NCI-H1417 treated with DMSO at 0.1 percent for 48 hours (cell line): ENCODE data around the gene STK39.

Source experiments
- DNase-seq: peaks from one replicate; lab custom pipeline; 2025; lab: John Stamatoyannopoulos, UW

Gene STK39

DNA sequence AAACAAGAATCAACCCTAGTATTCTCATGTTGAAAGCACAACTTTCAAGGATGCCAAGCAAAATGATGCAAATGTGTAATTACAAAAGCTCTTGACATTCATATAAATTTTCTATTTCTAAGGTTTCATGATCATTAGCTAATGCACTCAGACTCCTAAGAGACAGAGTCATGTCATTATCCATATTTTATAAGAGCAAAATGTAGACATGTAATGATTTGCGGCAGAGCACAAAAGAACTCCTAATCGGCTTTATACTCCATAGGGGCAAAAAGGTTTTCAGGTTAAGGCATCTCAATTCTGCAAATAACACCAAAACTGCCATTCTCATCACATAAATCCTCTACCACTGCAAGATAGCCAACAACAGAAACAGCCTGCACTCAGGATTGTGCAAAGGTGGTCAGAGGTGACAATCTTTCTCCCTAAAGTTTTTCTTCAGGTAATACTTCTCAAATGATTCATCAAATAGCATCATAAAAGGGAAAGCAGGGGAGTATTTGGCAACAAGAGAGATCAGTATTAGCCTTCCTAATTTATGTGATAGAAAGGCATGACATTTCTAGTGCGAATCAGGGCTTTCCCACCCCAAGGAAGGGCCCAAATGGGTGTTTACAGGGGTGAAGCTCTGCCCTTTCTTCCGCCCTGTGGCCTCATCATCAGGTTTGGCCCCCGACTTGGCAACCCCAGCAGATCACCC lies 64.7 kb downstream of the STK39 start:
- DNase-seq = no peak

DNA sequence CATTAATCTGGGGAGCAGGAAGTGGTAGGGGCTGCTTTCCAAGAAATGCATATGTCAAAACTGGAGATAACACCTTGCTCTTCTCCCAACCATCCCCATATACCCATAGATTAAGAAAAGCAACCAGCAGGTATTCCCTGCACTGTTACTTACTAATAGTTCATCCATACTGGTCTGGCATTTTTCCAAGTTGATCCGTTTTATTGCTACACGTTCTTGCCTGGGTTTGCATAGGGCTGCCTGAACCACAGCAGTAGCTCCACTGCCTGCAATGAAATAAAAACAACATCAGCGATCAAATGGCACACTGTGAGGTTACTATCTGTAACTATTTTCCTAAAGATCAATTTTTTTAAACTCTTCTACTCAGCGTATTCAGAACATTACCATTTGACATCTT lies 65.6 kb downstream of the STK39 start:
- no peak for DNase-seq

DNA sequence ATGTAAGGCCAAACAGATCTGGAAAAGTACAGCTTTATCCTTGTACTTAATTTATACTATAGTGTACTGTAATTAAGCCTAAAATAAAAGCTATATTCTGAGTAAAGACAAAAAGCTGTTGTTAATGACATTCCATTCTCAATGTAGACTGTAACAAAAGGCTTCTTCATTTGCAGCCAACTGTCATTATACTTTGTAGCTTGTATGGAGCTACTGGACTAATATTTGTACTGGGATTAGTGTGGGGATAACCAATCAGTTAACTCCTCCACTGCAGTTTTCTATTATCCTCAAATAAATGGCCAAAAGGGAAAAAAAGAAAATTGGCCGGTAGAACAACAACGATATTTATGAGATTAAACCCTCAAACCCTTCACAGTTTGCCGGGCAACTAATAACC lies 66.5 kb downstream of the STK39 start:
- DNase-seq = no peak

DNA sequence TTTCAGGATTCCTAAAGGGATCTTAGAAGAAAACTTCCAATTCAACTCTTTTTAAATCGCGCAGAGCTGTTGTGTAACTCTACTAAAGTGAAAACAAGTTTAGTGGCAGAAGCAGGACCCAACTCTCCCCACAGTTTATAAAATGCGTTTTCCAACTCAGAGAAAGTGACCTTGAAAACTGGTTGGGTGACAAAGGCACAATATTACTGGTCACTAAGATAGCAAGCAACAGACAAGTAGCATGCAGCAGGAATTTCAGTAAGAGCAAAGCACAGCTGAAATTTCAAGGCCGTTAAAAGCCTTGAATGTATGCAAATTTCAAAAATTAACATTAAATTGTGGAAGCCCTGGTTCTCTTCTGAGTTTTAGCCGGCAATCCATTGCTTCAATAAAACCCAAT lies 66.9 kb downstream of the STK39 start:
- DNase-seq = no peak

DNA sequence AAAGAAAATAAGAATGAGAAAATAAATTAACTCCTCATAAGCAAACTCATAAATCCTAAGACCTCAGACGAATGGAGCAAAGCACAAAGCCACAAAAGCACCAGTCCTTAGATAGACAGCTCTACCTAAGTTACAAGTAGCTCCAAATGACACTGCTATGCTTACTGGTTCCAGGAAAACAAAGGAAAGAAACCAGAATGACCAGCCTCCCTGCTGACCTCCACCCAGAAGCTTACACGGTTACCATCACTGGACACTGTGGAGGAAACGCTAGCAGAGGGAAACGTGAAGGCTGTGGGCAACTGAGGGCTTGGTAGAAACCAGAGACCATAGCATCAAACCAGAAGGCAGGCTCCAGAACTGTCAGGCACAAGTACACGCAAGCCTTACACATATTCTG lies 67.8 kb downstream of the STK39 start:
- DNase-seq = no peak

DNA sequence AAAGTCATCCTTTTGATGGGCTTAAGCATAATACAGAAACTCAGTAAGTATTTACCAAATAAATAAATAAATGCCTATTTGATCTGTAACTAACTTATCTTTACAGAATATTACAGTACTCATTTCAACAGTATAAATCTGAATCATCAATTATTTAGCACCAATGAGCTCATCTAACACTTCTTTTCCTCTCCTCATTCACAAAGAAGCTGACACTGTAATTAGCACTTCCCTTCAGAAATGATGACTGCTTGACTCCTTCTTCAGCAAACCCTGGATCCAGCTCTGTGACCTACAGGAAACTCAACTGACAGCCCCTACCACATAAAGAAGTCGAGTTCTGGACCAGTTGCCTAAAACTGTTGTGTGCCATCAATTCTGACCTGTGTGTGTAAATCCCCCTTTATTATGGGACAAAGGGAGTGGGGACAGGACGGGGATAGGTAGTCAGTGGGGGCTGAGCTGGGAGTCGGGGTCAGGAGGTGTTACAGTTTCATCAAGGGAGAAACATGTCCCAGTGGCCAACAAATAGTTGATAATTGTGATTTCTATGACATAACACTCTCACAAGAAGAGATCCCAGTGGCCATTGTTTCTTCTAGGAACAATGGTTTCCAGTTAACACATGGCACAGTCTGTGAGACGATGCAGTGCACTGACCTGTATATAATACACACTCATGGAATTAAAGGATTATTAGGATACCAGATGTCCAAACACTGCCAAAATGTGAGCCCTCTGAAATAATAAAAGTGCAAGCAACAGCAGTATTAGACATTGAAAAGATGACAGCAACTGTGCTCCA lies 68.7 kb downstream of the STK39 start:
- DNase-seq = no peak

DNA sequence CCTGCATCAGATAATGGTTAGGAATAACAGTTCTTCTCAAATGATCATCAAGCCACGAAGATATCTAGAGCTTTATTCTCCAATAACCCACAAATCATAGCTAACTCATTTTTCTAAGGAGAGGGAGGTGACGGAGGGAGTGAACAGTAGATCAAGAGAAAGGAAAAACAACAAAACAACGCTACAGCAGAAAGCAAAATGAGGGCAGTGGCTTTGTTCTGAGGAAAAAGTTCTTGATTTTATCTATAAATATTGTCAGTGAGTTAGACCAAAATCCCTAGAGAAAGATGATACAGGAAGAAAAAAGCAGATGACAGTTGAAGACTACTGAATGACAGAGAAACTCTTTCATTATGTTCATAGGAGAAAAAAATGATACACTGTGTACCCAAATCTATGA lies 71.0 kb downstream of the STK39 start:
- no peak for DNase-seq

DNA sequence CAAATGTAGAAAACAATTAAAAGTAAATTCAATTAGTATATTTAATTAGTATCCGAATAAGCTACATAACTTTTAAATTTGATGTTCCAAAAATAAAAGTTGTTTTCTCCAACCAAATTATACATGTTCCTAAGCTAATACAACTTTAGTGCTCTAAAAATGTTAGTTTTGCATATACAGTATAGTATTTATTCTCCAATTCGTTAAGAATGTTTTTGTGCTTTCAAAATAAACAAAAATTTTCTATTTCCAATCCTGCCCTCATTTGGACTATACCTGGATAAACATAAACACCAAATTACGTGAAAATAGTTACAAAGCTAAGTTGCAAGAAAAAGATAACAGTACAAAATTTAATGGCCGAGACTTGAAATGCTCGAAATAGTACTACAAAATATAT lies 71.9 kb downstream of the STK39 start:
- no peak for DNase-seq

DNA sequence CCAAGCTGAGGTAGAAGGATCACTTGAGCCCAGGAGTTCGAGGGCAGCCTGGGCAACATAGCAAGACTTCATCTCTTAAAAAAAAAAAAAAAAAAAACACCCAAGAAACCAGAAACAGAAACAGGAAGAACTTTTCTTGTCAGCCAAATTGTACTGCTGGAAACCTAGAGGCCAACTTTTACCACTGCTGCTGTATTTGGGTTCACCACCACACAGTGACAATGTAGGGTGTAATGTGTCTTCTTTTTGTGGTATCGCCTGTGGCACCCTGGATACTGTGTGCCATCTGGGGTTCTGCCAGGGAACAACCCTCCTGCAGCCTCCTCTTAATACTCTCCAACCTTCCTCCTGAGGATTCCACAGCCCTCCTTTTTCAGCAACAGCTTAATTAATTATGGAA lies 72.6 kb downstream of the STK39 start:
- no peak for DNase-seq

DNA sequence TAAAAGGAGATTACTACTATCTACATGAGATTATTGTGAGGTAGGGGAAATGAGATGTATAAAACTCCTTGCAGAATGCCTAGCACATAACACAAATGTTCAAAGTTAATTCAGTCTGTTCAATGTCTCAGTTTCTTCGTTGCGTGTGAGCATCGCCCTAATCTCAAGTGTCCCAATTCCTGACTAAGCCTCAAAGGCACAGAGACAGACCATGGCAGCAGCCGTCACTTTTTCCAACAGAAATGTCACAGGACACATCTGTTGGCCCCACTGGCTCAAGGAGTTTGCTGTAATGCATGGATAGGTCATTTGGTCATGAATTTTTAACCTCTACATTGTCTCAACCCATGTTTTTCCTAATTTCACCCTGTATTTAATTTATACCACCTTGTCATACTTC lies 75.3 kb downstream of the STK39 start:
- no peak for DNase-seq

DNA sequence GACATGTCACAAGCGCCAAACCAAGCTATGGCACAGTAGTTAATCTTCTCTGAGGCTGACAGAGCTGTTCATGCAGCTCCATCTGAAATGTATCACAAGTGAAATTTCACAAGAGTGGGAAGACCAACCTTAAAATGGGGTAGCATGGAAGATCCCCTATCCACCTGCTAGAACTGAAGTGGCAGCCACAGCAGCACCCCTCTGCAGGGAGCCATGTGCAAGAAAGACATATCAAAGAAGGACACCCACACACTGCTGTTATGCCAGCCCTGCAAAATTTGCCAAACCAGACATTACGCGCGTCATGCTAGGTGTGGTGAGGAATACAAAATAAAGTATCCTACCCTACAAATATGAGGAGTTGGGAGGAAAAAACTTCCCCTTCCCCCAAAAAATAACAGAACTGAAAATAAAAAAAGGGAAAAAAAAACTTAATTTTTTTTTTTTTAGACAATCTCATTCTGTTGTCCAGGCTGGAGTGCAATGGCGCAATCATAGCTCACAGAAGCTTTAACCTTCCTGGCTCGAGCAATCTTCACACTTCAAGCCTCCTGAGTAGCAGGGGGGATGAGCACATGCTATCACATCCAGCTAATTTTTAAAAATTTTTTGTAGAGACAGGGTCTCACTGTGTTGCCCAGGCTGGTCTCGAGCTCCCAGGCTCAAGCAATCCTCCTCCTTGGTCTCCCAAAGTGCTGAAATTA lies 76.2 kb downstream of the STK39 start:
- DNase-seq = no peak

DNA sequence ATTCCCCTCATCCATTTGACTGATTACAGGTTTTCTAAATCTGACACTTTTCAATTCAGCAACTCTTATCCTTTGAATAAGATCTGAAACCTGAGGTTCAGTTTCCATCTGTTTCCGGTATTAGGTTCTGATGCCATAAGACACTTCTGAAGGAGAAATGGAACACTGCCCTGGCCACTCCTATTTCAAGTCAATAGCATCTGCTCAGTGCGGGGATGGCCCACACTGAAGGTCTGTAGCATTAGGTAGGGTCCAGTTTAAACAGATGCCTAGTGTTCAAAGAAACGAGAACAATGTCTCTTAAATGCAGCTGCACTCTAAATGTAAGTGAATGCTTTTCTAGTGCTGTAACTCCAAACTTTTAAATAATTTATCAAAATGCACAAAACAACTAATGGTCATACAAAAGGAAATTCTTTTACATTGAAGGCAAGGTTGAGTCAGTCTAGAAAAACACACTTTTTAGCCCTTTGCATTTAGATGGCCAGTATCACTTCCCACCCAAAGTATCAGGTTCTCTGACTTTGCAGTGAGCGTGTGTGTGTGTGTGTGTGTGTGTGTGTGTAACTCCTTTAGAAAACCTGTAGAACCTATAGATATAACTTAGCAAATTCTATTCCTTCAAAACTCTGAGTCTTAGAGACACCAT lies 78.2 kb downstream of the STK39 start:
- no peak for DNase-seq

DNA sequence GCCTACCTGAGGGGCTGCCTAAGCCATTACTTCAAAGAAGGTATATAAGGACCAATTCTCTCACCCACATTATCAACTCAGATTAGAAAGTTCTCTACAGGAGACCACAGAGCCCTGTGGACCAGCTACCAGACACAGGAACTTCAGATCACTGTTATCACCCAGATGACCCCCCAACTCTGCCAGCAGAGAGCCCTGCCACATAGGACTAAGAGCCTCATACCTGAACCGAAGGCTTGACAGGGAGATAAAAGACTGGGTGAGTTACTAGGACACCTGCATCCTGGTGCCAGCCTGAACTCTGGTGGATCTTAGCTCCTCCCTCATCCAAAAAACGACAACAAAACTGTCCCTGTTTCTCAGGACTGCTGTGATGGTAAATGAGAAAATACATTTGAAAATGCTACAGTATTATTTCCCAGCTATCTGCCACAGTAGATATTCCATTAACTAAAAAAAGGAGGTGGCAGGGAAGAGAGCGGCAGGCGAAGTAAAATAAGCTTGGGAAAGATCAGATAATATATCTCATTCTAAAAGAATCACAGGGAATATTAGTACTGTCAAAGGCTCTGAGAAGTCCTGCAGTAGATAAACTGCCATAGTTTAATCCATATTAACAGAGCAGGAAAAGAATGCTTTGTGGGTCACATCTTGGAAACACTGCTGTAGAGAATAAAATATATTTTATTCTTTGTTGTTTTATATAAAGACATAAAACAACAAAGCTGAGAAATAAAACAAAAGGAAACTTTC lies 79.7 kb downstream of the STK39 start:
- no peak for DNase-seq

DNA sequence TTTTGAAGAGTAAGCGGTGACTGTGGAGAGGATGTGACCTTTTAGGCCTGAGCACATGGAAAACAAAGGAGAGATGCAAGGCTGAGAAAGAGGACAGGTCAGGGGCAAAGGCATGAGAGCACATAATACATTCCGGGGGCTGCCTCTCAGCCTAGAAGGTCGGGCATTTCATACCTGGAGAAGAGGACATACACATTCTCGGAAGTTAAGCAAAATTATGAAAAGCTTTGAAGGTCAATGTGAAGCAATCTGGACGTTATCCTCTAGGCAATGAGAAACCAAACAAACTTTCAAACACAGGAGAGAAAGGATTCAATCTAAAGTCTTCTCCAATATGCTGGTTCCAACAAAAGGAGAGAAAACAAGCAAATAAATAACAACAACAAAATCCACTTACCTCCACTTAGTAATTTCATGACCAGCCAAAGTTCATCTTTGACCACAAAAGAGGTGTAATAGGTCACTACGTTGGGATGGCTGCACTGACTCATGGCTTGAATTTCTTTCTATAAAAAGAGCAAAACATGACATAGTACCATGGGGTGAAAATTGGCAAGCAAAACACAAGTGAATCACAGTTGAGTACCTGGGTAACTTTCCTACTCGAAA lies 80.4 kb downstream of the STK39 start:
- DNase-seq = no peak

DNA sequence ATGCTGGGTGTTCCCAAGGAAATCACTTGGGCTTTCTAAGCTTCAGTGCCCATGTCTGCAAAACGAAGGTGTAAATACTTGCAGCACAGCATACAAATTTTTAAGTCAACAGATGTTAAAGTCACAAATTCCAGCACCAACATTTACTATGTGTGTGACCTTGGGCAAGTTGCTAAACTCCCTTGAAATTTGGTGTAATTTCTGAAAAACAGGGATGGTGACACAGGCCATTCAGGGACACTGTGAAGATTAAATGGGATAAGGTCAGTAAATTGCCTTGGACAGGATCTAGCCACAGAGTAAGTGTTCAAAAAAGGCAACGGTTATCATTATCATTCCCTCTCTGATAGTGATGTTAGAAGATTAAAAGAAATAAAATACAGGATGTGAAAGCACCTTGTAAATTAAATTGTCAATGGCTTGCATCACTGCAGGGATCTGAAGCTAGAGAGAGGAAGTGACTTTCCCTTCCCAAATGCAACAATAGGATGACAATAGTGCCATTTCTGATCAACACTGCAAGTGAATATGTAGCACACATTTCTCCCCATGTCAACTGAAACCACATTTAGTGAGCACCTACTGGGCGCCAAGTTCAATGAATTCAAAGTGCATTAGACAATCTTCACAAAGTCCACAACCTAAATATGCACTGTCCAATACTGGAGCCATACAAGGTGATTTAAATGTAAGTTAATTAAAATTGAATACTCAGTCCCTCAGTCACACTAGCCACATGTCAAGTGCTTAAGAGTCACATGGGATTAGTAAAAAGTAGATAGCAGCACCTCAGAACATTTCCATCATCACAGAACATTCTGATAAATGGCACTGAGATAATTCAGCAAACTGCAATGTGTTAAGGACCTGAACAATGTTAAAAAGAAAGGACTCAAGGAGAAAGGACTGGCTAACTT lies 81.2 kb downstream of the STK39 start:
- no peak for DNase-seq

DNA sequence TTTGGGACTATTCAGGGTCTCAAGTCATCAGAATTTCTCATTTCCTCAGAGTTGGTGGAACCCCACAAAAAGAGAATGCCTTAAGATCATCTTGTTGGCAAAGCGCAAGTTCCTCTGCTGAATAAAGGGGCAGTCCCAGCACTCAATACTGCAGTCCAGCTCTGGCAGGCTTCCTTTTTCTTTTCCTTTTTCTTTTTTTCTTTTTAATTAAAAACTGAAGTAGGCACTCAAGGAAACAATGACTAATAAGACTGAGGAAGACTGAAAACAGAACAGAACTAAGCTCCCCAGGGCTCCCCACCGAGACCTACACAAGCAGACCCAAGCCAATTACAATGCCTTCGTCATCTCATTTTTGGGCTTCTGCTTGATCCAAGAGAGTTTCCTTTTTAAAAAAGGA lies 82.0 kb downstream of the STK39 start:
- DNase-seq = no peak

DNA sequence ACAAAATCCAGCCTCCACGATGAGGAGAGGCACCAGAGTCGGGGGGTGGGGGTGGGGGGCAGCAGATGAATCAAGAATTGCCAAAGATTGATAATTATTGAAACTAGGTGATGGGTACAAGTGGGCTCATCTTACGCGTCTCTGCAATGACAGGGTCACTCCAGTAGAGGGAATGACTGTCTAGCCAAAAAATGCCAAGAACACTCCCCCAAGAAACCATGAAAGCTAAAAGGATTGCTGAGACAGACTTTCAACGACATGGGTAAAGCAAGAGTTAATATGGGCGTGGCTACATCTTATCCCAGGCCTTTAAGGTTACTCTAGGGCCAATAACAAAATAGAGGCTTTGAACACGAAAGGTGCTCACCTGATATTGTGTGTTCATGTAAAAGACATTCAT lies 86.5 kb downstream of the STK39 start:
- no peak for DNase-seq

DNA sequence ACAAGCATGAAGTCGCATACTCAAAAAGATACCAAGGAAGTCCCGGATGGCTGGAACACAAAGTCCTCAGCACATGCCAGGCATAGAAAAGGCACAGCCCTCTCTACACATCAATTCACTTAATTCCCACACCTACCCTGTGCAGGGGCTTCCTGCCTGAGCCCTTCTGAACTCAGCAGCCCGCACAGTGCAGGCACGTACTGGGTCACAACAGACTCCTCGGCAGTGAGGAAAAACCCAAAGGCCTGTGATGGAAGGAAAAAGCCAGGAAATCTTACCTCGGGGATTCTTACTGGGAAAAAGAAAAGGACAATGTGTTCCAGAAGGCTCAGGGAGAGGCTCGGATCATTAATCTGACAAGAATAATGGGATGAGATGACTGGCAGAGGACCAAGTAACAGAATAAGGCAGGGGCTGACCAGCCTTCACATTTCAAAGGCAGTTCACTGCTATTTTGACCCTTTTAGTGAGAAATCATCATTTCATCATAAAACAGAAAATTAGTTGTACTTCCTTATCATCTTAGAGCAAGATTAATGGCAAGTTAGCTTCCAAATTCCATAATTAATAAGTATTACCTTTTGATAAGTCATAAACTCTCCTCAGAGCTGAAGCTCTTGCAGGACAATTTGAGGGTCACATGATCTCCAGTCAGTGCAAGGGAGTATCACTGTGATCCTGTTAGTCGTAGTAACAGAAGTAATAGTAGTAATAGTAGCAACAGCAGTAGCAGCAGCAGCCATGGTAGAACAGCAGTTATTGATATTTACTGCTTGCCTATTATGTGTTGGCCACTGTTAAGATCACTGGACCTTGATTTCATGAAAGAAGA lies 87.4 kb downstream of the STK39 start:
- DNase-seq = no peak

DNA sequence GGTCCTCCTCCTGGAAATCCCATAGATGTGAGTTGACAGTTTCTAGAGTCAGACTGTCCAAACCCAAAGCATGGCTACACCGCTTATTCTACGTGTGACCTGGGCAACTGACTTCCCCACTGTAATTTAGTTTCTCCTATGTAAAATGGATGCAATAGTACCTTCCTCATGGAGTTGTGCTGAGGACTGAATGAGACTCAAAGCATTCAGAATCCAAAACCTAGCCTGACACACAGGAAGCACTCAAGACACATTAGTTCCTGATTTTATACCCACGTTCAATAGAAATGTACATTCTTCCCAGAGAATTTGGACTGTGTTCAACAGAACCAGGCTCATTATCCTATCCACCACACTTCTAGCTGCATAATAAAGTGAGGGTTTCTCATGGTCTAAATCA lies 88.8 kb downstream of the STK39 start:
- no peak for DNase-seq

DNA sequence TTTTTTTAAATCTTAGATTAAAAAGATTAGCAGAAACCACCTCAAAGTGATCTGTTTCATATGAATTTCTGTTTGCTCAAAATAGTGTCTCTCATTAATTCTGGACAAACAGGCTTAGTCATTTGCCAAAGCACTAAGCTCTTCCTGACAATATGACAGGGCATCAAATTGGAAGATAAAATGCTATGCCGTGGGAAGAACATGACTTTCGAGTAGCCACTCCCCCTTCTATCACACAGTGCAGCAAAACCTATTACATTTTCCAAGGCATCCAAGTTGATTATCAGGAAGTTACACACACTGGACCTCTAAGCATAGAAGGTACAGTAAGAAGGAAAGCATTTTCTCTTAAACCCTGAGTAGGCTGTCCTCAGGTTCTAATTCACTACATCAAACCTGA lies 89.5 kb downstream of the STK39 start:
- no peak for DNase-seq
